Choroid plexus epithelial cell (primary cell): Measurements from ENCODE around the gene LILRA1.
"Not testable (repeated sequence)": the region's sequence is repeated elsewhere in the genome, so short reads cannot be mapped to it uniquely, and the experiment has no call there.

Source experiments
- DNase-seq: peaks from one replicate; pipeline ENCODE4 v3.0.0-alpha.2; 2010; ENCODE audit warnings: low read depth
- H3K4me3 ChIP-seq: 2 replicates; pipeline ENCODE4 v1.5.1; 2011; ENCODE audit warnings: low read depth, mild to moderate bottlenecking, control low read depth, low read length, moderate library complexity
- CTCF ChIP-seq: conservative IDR thresholded peaks from 2 replicates; pipeline ENCODE4 v1.5.1; 2011; ENCODE audit warnings: low read depth, mild to moderate bottlenecking, control low read depth, inconsistent platforms, low read length, moderate library complexity

The LILRA1 gene

DNA sequence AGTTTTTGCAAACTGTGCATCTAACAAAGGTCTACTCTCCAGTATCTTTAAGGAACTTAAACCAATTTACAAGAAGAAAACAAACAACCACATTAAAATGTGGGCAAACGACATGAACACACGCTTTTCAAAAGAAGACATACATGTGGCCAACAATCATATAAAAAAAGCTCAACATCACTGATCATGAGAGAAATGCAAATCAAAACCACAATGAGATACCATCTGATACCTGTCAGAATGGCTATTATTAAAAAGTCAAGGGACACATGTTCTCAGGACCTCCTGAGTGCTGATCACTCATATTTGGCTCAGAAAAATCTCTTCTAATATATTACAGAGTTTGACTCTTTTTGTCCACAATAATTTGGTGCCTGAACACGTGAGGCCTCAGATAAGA is 22.6 kb downstream of the LILRA1 start:
- H3K4me3 ChIP-seq, result no peak overlapping the region
- no peak for DNase-seq
- TF ChIP-seq CTCF, result no peak

GRCh38 chr19:54616821-54617560 is 23.6 kb downstream of the LILRA1 start:
- no peak for DNase-seq
- H3K4me3 ChIP-seq, result no peak overlapping the region
- no peak for TF ChIP-seq CTCF

GRCh38 chr19:54620464-54620863 is 27.0 kb downstream of the LILRA1 start:
- no peak for DNase-seq
- no peak for TF ChIP-seq CTCF

GRCh38 chr19:54622431-54622830 is 29.0 kb downstream of the LILRA1 start:
- no peak for TF ChIP-seq CTCF
- H3K4me3 ChIP-seq, result no peak overlapping the region

More at GRCh38 chr19:54620464-54620863, 27.0 kb downstream of the LILRA1 start:
- H3K4me3 ChIP-seq, result no peak overlapping the region

DNA sequence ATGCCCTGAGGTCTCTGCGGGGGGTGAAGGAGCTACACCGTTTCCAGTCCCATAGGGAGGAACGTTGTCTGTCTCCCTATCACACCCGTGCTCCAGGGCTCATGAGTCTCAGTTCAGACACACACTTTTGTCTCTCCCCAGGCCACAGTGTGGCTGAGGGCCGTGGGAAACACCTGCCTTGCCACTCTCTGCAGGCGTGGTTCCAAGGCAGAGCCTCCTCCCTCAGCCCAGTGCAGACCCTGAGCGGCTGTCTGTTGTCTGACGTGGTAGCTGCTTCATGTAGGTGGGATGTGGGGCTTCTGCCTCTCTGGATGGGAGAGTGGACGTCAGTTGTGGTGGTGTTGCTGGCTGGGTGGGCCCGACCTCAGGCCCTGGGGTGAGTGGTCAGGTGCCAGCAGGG is 30.8 kb downstream of the LILRA1 start:
- not testable (repeated sequence) for DNase-seq, H3K4me3 ChIP-seq

More at GRCh38 chr19:54622431-54622830, 29.0 kb downstream of the LILRA1 start:
- DNase-seq, result no peak

- not testable (repeated sequence) for DNase-seq, H3K4me3 ChIP-seq
Observed at GRCh38 chr19:54624934-54625730, 31.7 kb downstream of the LILRA1 start.

DNA sequence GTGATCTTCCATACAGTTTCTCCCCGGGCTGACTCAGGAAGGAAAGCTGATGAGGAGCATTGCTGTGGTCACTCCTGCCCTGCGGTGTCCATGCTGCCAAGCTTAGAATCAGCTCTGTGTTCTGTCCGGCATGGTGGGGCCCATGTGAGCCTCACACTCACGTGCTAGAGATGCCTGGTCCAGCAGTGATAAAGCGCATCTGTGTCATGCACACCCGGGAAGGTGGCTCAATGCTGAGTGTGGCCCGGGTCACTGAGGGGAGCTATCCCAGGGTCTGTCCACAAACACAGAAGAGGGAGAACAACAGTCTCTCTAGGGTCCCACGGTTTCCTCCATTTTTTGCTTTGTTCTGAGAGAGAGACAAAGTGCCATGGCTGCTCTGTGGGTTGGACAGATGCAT is 33.3 kb downstream of the LILRA1 start:
- no peak overlapping the region for H3K4me3 ChIP-seq
- no peak for TF ChIP-seq CTCF
- DNase-seq, result no peak

- H3K4me3 ChIP-seq, DNase-seq: not testable (repeated sequence)
Observed at GRCh38 chr19:54627912-54628311, 34.5 kb downstream of the LILRA1 start.

DNA sequence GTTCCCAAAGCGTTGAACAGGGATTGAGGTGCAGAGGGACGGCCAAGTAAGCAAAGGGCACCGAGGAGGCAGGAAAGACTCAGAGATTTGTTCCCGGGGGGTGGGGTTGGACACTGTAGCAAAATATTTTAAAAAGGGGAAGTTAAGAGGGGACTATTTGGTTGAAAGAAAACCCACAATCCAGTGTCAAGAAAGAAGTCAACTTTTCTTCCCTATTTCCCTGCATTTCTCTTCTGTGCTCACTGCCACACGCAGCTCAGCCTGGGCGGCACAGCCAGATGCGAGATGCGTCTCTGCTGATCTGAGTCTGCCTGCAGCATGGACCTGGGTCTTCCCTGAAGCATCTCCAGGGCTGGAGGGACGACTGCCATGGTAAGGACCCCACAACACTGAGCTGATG is 36.8 kb downstream of the LILRA1 start, which contains the start of gene LILRB1:
Gene LILRB1, plus strand, starts transcription at position 223 of the 400 bp plus-strand sequence. CDS start 590 bp downstream, outside the sequence.
- H3K4me3 ChIP-seq, DNase-seq: not testable (repeated sequence)
